Left forelimb (tissue), 1 donor: ENCODE results near the gene MARF1.
"Not testable (repeated sequence)": the region's sequence is repeated elsewhere in the genome, so short reads cannot be mapped to it uniquely, and the experiment has no call there.

Experiments
- DNase-seq: peaks from one replicate; pipeline ENCODE4 v3.0.0-alpha.2; 2018; ENCODE audit warnings: low spot score

The MARF1 gene

DNA sequence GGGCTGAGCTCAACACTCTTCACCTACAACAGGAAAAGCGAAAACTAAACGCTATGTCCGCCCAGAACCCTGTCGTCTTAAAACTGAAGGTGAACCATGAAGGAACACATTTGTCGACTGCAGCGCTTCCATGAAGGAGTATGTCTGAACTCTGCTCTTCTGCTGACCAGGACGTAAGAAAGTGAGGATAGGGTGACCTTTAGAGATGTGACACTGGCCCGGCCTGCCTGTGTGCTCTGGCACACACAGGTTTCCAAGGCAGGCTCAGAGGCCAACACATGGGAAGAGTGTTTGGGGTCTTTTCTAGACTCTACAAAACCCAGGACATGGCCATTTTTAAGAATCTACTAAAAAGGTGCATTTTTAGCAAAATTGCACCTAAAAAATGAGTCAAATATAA is 21.1 kb downstream of the MARF1 start:
- DNase-seq = no peak

DNA sequence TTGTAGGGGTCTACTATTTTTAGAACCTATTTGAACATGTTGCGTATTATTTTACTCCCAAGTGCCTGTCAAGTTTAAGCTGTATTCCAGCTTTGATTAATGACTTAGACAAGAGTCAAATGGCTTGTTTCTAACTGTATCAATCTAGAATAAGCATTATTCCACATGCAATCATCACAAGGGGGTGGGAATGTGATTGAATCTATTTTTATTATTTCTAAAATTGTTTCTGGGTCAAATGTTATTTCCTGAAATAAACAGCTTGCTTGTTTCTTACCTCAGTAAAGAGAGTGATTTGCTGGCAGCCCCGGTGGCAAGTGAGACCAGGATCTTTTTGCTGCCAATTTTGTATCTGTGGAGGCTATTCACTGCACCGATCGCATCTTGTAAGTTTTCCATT is 21.5 kb downstream of the MARF1 start:
- no peak for DNase-seq

DNA sequence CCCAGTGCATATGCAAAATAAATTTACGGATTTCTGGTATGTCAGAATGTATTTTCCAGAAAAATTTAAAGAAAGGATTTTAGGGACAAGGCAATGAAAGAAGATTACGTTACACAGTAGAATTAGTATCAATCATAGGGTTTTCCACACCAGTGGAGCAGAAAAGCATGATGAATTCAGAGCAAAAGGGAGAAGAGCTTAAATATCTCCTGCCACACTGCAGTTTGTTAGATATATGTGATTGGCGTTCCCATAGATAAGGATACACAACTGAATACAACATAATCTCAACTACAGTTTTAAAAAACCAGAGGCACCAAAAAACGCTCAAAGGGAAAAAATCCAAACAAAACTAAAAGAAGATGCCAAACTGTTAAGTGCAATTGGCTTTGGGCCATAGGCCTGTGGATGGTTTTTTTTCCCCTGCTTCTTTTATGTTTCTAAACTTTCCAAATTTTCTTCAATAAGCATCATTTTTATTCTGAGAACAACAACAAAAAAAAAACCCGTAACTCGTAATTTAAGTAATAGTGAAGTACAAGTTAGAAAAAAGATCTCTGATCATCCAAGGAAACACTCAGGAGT is 22.3 kb downstream of the MARF1 start:
- no peak for DNase-seq

DNA sequence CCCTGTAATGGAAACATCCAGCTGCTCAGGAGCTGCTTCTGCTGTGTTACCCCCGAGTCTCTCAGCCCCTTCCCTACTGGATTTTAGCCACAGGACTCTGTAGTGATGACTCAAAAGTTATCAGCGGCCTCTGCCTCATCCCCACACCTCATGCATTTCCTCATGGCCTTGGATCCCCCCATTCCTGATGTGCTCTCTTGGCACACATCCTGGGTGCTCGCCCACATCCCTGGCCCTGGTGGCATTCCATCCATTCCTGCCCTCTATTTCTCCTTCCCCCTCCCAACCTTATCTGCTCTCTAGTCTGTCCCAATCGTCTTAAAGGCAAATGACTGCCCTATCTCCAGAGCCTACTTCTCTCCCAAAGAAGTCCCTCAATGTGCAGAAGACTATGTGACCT is 24.6 kb downstream of the MARF1 start:
- DNase-seq = no peak

DNA sequence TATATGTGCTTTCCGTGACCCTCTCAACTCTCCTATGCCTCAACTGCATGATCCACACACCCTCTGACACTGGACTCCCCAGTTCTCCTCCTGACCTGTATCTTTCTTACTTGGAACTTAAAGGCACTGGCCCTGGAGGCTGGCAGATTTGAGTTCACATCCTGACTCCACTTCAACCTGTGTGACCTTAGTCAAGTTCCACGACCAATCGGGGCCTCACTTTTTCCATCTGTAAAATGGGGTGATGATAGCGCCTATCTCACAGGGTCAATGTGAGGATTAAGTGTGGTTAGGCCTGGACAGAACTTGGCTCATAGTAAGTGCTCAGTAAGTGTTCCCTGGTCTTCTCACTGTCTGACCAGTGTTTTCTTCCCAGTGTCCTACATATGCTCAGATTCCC is 25.1 kb downstream of the MARF1 start:
- DNase-seq = no peak

DNA sequence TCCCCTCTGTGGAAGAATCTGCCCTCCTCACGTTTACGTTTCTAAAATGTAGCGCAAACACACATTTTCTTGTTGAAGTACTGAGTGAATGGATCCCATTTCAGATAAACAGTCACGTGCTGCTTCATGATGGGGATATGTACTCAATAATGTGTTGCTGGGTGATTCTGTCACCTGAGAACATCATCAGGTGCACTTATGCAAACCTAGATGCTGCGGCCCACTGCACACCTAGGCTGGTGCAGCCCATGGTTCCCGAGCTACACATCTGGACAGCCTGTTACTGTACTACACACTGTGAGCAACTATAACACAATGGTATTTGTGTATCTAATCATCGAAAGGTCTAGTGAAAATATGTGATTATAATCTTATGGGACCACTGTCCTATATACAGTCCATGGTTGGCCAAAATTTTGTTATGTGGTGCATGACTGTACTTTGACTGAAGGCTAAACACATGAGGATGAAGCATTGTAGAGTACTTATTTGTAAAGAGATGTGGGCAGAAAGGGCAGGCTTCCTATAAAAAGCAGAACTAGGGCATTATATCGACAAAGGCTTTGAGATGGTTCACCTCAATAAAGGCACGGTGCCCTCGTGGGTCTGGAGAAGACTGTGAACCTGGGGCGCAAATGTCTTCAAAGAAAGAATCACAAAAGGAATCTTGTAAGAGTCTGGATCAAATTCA is 26.3 kb downstream of the MARF1 start:
- no peak for DNase-seq

DNA sequence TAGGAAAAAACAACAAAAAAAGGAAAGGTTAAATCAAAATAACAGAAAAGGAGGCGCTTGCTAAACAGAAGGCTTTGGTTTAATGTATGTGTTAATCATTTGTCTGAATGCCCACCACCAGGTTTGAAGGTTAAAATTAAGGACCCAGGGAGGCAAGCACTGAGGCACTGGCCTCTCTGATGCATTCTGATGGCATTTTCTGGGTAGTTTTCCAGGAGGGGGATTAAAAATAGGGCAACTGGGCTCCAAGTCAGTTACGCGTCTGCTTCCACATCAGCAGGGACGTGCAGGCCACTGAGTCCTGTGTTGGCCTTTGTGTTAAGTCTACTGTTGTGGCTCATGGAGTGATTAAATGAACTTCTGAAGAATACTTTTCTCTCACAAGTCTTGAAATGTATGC is 26.9 kb downstream of the MARF1 start:
- DNase-seq = no peak

DNA sequence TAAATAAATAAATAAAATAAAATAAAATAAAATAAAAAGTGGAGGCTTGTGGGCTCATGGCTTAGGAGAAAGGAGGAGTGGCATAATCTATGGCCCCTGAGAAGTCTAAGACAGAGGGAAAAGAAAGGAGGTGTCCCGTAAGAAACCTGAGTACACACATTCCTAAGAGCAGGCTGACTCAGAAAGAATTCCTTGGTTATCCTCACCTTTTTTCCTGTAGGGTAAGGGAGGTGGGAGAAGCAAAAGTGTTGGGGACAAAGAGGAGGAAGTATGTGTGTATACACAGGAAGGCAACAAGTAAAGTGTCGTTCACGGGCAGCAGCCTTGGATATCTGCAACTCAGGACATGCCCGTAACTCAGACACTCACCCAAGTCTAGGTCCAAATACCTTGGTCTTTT is 29.3 kb downstream of the MARF1 start:
- DNase-seq = no peak

DNA sequence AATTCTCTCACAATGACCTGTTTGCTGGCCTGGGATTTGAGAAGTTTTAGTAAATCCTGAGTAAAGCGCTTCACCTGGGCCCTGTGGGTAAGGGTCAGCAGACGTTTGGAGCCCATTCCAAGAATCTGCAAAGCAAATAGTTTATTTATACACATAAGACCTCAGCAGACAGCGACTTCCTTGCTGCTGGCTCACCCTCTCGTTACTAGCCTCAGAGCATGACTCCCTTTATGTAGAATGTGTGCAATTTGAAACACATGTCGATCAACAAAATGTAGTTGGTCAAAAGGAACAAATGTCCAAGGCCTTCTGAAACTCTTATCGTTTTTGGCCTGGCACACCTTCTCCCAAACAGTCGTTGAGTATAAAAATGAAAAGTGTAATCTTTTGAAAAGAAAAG is 31.3 kb downstream of the MARF1 start:
- DNase-seq = no peak

DNA sequence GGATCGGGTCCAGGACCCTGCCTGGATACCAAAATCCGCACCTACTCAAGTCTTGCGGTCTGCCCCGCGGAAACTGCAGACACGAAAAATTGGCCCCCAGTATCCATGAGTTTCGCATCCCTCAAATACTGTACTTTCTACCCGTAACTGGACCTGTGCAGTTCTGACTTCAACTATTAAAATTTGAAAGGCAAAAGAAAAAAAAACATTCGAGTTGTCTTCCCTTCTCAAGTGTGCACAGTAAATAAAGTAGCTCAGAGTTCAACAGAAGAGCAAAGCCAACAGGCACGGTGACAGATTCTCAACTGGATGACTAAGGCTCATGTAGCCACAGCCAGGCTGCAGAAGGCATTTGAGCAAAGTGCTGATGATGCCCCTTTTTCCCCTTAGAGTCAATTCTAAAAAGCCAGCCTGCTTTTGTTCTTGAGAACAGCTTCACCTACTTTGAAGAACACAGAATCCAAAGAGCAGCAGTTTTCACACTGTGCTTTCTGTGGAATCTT is 32.5 kb downstream of the MARF1 start:
- no peak for DNase-seq

DNA sequence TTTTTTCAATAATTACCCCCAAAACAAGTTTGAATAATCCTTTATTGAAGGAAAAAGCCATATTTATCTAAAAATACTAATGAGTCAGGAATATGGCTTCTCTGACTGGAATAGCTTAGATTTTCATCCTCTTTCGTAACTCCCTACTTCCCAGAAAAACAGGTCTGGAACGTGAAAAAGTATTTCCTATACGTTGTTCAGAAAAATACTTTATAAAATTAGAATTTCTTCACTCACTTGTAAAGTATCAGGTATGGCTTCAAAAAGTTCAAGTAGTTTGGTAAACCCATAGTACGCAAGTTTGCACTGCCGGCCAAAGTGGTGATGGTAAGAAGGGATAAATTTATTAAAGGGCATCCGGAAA is 33.7 kb downstream of the MARF1 start:
- no peak for DNase-seq

DNA sequence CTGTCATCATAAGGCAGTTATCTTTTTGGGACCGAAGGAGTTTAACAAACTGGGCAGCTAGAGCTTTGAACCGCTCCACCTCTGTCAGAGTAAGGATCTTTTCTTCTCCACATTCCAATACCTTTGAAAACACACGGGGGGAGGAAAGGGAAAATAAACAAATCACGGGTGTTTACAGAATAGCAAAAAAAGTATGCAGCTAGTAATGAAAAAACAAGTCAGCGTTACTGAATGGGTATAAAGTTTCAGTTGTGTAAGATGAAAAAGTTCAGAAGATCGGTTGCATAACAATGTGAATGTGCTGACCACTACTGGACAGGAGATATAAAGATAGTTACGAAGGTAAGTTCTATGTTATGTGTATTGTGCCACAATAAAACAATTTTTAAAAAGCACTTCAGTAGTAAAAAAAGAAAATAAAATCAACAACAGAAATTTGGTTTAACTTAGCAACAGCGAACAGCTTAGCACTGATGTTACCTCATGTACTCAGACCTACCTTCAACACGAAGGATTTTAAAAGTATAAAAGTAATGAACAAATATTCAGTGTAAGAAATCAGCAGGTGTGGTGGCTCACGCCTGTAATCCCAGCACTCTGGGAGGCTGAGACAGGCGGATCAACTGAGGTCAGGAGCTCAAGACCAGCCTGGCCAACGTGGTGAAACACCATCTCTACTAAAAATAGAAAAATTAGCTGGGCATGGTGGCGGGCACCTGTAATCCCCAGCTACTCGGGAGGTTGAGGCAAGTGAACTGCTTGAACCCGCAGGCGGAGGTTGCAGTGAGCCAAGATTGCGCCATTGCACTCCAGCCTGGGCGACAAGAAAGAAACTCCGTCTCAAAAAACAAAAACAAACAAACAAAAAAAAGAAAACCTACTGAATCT is 34.3 kb downstream of the MARF1 start:
- no peak for DNase-seq

DNA sequence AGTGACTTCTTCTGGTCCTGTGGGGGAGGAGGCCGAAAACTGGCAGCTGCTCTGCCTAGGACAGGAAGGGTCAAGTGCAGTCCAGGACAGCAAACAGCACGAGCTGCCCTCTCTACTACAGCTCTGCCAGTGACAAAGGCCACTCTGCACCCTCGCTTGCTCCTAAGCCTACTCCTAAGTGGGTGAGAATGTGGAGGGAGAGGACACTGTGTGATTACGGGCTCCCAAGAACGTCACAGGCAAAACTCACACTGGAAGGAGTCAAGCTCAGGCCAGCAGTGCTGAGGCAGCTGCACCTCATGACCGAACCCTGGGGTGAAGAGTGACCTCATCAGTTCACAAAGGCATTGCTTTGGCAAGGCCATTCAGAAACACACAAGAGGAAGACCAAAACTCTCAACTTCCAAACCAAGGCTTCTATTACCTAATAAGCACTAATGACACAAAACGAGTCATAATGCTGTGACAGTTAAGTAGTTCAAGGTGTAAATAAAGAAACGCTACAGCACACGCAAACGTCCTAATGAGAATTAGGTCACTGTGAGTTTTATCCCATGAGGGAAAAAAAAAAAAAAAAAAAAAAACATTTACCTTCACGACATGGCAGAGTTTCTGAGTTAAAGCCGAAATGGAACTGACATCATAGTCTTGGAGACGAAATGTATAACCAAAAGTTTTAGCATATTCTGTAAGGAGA is 35.1 kb downstream of the MARF1 start:
- no peak for DNase-seq

DNA sequence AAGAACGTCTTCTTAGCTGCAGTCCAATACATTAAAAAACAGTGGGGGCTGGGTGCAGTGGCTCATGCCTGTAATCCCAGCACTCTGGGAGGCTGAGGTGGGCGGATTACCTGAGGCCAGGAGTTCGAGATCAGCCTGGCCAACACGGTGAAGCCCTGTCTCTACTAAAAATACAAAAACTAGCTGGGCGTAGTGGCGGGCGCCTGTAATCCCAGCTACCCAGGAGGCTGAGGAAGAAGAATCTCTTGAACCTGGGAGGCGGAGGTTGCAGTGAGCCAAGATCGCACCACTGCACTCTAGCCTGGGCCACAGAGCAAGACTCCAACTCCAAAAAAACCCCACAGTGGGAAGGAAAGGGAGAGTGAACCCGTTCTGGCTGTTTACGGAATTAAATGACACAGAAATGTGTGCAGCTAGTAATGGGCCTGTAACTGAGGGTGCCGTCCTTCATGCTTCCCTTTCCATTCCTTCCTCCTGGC is 35.7 kb downstream of the MARF1 start:
- not testable (repeated sequence) for DNase-seq

DNA sequence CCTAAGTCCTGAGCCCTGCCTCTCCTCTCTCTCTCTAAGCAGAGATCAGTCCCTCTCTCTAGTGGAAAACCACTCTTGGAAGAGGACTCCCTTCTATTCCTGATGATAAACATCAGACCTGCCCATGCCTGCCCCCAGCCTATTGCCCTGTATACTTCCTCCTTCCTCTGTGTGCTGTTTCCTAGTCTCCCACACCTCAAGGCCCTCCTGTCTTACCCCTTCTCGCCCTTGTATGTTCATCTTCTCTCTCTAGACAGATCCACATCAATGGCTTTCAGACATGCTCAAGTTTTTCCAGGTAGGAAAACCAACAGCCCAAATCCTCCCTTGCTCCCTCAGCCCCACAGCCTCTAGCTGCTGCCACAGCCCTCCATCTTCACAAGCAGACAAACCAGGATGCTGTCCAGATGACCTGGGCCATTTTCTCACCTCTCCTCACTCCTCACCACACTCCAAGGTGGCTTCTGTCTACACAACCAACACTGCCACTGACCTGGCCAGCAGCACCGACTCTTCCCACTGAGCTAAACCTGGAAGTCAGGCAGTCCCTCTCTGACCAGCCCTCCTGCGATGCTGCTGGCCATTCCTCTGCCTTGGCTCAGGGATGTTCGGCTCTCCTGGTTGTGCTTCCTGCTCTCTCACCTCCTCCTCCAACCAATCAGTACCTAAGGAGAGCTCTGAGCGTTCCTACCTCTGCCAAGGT is 36.3 kb downstream of the MARF1 start:
- no peak for DNase-seq

DNA sequence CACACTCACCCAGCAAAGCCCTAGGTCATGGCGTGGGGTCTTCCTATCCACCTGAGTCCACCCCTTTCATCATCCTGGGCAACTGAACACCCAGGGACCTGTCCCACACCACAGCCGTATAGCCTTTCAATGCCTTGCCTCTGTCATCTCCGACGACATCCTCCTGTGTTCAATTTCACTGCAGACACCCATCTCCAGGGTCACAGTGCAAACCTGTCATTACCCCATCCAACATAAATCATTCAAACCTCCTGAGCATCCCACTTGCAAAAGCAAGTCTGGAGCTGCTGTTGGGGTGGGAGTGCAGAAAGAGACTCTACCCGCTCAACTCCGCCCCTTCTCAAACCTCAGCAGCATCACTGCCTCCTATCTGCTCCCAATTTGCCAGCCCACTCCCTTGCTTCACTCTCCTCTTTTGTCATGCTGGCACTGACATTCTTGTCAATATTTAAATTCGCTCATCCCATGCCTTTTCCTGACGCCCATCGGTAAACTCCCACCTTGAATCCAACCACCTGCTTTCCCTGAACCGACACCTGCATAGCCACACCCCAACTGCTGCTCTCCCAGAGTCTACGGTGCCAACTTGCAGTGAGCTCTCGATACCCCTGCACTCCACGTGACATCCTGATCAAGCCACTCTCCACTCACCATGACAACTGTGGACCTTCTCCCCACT is 37.0 kb downstream of the MARF1 start:
- no peak for DNase-seq

DNA sequence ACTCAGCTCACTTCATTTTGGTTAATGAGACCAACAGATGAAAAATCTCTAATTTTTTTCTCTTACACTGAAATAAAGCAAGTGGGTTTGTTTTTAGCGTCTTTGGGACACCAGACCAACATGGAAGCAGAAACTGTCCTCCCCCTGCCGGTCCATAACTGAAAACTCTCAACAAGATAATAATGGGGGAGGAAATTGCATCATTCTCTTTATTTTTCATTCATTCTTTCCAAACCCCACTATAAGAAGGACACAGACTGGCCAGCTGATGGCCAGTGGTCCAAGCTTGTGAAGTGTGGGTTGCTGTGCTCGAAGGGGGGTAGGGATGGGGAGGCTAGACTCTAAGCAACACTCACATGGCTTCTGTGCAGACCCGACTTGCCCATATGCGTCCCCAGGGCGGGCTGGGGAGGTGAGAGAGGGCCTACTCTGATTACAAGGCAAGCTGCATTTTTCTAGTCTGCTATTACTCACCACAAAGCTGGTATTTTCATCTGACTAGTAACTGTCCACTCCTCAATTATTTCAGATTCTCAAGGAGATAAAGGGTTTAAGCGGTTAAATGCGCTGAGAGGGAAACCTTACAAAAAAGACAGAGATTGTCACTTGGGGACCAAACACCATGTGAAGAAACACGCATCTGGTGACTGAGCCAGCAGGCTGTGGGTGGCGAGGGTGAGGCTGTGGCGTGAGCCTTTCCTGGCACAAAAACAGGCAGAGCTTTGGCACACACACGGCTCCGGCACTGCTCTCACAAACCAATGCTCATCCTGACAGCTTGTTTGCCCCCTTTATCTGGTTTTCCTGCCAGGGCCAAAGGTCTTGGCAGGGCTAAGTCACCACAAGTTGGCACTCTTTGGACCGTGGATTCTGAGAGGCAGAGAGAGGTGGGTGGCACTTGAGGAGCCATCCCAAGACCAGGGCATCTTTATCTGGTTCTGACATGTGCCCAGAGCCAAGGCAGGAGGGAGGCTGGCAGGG is 38.2 kb downstream of the MARF1 start:
- DNase-seq = no peak

DNA sequence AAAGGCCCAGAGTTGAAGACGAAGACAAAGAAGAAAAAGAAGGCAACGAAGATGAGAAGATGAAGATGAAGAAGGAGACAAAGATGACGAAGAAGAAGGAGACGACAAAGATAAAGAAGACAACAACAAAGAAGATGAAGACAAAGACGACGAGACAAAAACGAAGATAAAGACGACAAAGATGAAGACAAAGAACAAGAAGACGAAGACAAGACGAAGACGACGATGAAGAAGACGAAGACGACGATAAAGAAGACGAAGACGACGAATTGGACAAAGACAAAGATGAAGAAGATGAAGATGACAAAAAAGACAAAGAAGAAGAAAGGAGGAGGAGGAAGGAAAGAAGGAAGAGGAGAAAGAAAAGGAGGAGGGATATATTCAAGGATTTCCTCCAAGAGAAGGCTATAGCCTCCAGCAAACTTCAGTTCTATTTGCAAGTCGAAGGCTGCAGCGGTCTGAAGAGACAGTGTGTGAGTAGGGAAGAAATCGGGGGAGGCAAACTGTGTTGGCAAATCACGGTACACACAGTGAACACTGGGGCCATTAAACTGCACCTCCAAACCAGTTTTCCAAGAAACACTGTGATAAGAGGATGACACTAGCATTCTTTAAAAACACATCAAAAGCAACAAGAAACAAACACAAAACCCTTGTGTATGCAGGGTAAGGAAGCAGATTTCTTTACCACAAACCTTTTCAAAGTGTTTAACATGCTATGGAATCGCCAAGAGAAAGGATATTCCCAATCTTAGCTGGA is 40.5 kb downstream of the MARF1 start:
- no peak for DNase-seq
